H1 (cell line): ENCODE data around the gene ADSS2.

Experiments
- BRCA1 ChIP-seq: IDR thresholded peaks from 2 replicates; pipeline ENCODE4 v1.6.1; 2012; ENCODE audit warnings: low read depth, low read length, improper control_type of control experiment
- CBX8 ChIP-seq: fragments of 300-800, 300-1000 bp; sonication (generic); IDR thresholded peaks from 2 replicates; pipeline ENCODE4 v1.7.1; 2016; ENCODE audit warnings: low read depth, low read length, borderline replicate concordance
- CEBPB ChIP-seq: IDR thresholded peaks from 2 replicates; pipeline ENCODE4 v1.6.1; 2012; ENCODE audit warnings: low read depth, low read length
- EGR1 ChIP-seq: IDR thresholded peaks from 2 replicates; pipeline ENCODE4 v1.6.1; 2011; ENCODE audit warnings: low read depth, low read length, borderline replicate concordance
- EP300 ChIP-seq, 2 experiments: IDR thresholded peaks; 1 replicate in 1 of 2; 2 replicates in 1 of 2; pipeline ENCODE4 v1.6.1; 2011 to 2012; ENCODE audit warnings: low read depth in 2 of 2, low read length in 2 of 2, mild to moderate bottlenecking in 2 of 2, borderline replicate concordance in 1 of 2, inconsistent platforms in 1 of 2, moderate library complexity in 1 of 2
- EZH2 ChIP-seq: fragments of 200-600 bp; sonication (generic); IDR thresholded peaks from 2 replicates; pipeline ENCODE4 v1.7.1; 2012; ENCODE audit warnings: low read depth, mild to moderate bottlenecking, moderate library complexity, low read length, inconsistent platforms; ENCODE audit not compliant: severe bottlenecking
- JUN ChIP-seq: IDR thresholded peaks from 2 replicates; pipeline ENCODE4 v1.6.1; 2011; ENCODE audit warnings: low read depth, mild to moderate bottlenecking, improper control_type of control experiment, low read length
- MAFK ChIP-seq: IDR thresholded peaks from 2 replicates; pipeline ENCODE4 v1.6.1; 2012; ENCODE audit warnings: low read depth, mild to moderate bottlenecking, improper control_type of control experiment, low read length
- PHF8 ChIP-seq: fragments of 200-600 bp; sonication (generic); conservative IDR thresholded peaks from 2 replicates; pipeline ENCODE4 v1.7.1; 2012; ENCODE audit warnings: low read depth, mild to moderate bottlenecking, inconsistent platforms, low read length, moderate library complexity
- POLR2A ChIP-seq, 2 experiments: IDR thresholded peaks; 1 replicate in 1 of 2; 2 replicates in 1 of 2; pipeline ENCODE4 v1.6.1; 2011; ENCODE audit warnings: low read depth in 2 of 2, low read length in 2 of 2, mild to moderate bottlenecking in 2 of 2; ENCODE audit errors: control extremely low read depth in 1 of 2
- POLR2AphosphoS5 ChIP-seq: IDR thresholded peaks from 2 replicates; pipeline ENCODE4 v1.6.1; 2011; ENCODE audit warnings: low read depth, low read length
- RFX5 ChIP-seq: IDR thresholded peaks from 2 replicates; pipeline ENCODE4 v1.6.1; 2011; ENCODE audit warnings: low read depth, low read length, improper control_type of control experiment, borderline replicate concordance
- SRF ChIP-seq: IDR thresholded peaks from 2 replicates; pipeline ENCODE4 v1.6.1; 2011; ENCODE audit warnings: mild to moderate bottlenecking, low read depth, low read length, moderate library complexity
- TF ChIP-seq, protein P1 (sequence below), 3 experiments: IDR thresholded peaks; 1 replicate in 2 of 3; 2 replicates in 1 of 3; pipeline versions ENCODE4 v1.5.1 to v1.6.1; 2011; ENCODE audit warnings: low read length in 3 of 3, mild to moderate bottlenecking in 3 of 3, inconsistent platforms in 2 of 3, low read depth in 1 of 3, moderate library complexity in 1 of 3; ENCODE audit not compliant: insufficient read depth in 1 of 3; ENCODE audit errors: control extremely low read depth in 1 of 3

DNA sequence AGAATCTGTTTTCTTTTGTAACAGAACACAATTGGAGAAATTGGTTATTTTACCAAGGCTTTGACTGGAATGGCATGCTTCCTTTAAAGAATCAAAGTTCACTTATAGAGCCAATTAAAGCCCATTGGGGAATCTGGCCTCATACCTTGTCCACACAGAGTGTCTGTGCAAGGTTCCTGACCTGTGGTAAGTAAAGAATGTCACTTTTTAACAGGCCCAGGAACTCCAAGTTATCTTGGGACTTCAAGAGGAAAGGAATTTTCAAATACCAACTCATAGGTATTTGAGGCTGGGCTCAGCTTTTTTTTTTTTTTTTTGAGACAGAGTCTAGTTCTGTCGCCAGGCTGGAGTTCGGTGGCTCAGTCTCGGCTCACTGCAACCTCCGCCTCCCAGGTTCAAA, 7.1 kb upstream of the ADSS2 start:
- no peak for TF ChIP-seq POLR2A (IDR thresholded peaks at IDR 0.05; ENCODE audit: control extremely low read depth in 1 of 2, low read depth in 2 of 2, low read length in 2 of 2)
- TF ChIP-seq, protein P1, sequence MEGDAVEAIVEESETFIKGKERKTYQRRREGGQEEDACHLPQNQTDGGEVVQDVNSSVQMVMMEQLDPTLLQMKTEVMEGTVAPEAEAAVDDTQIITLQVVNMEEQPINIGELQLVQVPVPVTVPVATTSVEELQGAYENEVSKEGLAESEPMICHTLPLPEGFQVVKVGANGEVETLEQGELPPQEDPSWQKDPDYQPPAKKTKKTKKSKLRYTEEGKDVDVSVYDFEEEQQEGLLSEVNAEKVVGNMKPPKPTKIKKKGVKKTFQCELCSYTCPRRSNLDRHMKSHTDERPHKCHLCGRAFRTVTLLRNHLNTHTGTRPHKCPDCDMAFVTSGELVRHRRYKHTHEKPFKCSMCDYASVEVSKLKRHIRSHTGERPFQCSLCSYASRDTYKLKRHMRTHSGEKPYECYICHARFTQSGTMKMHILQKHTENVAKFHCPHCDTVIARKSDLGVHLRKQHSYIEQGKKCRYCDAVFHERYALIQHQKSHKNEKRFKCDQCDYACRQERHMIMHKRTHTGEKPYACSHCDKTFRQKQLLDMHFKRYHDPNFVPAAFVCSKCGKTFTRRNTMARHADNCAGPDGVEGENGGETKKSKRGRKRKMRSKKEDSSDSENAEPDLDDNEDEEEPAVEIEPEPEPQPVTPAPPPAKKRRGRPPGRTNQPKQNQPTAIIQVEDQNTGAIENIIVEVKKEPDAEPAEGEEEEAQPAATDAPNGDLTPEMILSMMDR (IDR thresholded peaks at IDR 0.05; ENCODE audit: control extremely low read depth in 1 of 3, insufficient read depth in 1 of 3, low read depth in 1 of 3, low read length in 3 of 3), result no peak
- no peak for TF ChIP-seq JUN
- no peak for TF ChIP-seq EZH2
- TF ChIP-seq CBX8, result no peak
- no peak for TF ChIP-seq BRCA1
- no peak for TF ChIP-seq MAFK
- no peak for TF ChIP-seq EGR1
- no peak for TF ChIP-seq PHF8
- no peak for TF ChIP-seq RFX5
- no peak for TF ChIP-seq CEBPB
- no peak for TF ChIP-seq SRF
- TF ChIP-seq POLR2AphosphoS5, result no peak
- no peak for TF ChIP-seq EP300 (IDR thresholded peaks at IDR 0.05; ENCODE audit: borderline replicate concordance in 1 of 2, low read depth in 2 of 2, low read length in 2 of 2)
